Measurements from ENCODE around the gene STX7.

GRCh38 chr6:132445201-132445951, 67.5 kb downstream of the STX7 start:
- no peak for TF ChIP-seq CTCF (IDR thresholded peaks at IDR 0.05 in 2 of 3, conservative IDR thresholded peaks at IDR 0.05 in 1 of 3; ENCODE audit: borderline replicate concordance in 1 of 3, insufficient read depth in 1 of 3, low read depth in 2 of 3, low read length in 2 of 3)
- no peak for TF ChIP-seq POLR2AphosphoS5 (IDR thresholded peaks at IDR 0.05; ENCODE audit: low read depth, low read length)
- no peak for TF ChIP-seq ZFX (IDR thresholded peaks at IDR 0.05)
- no peak for TF ChIP-seq EZH2phosphoT487 (IDR thresholded peaks at IDR 0.05; ENCODE audit: borderline replicate concordance)
- TF ChIP-seq EZH2 (IDR thresholded peaks at IDR 0.05), result no peak
- no peak for TF ChIP-seq POLR2A (IDR thresholded peaks at IDR 0.05; ENCODE audit: borderline replicate concordance, extremely low read depth, insufficient read depth, insufficient read length)
- no peak for TF ChIP-seq TCF7L2 (IDR thresholded peaks at IDR 0.05; ENCODE audit: borderline replicate concordance, extremely low read depth, insufficient read depth, insufficient read length)
- TF ChIP-seq ELF1 (IDR thresholded peaks at IDR 0.05; ENCODE audit: borderline replicate concordance, low read depth), result no peak
- TF ChIP-seq EGR1 (IDR thresholded peaks at IDR 0.05; ENCODE audit: low read depth), result no peak
